Testis (tissue), 2 donors: ENCODE data around the gene MLPH.

ENCODE experiments used
- POLR2A ChIP-seq: fragments of 450-650 bp; IDR thresholded peaks from one replicate; pipeline ENCODE4 v1.6.1; 2017; ENCODE audit warnings: antibody characterized with exemption, mild to moderate bottlenecking, moderate library complexity
- TF ChIP-seq, protein P1 (sequence below), 3 experiments: fragments of 450-650 bp in 2 of 3; fragments of 200-600 bp in 1 of 3; sonication (generic) in 1 of 3; IDR thresholded peaks; one replicate each; pipeline ENCODE4 v1.5.1; 2016 to 2019; ENCODE audit warnings: antibody characterized with exemption in 3 of 3, mild to moderate bottlenecking in 2 of 3, moderate library complexity in 1 of 3

DNA sequence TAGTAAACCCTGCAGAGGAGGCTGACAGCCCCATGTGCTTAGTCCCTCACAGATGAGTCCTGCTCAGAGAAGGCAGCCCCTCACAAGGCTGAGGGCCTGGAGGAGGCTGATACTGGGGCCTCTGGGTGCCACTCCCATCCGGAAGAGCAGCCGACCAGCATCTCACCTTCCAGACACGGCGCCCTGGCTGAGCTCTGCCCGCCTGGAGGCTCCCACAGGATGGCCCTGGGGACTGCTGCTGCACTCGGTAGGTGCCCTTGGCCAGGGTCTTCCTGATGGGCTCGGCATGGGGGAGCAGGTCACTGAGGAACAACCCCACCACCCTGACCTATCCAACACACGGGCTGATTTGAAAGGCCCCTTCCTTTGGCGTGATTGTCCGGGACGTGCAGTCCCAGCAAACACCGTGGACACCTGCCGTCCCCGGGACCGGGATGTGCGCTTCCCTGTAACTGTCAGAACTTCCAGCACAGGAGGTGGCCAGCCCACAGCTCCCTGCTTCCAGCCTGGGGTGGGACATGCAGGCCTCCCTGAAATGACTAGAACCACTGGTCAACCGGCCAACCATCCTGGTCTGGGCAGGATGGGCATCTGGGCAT, 38.6 kb downstream of the MLPH start:
- TF ChIP-seq, protein P1, sequence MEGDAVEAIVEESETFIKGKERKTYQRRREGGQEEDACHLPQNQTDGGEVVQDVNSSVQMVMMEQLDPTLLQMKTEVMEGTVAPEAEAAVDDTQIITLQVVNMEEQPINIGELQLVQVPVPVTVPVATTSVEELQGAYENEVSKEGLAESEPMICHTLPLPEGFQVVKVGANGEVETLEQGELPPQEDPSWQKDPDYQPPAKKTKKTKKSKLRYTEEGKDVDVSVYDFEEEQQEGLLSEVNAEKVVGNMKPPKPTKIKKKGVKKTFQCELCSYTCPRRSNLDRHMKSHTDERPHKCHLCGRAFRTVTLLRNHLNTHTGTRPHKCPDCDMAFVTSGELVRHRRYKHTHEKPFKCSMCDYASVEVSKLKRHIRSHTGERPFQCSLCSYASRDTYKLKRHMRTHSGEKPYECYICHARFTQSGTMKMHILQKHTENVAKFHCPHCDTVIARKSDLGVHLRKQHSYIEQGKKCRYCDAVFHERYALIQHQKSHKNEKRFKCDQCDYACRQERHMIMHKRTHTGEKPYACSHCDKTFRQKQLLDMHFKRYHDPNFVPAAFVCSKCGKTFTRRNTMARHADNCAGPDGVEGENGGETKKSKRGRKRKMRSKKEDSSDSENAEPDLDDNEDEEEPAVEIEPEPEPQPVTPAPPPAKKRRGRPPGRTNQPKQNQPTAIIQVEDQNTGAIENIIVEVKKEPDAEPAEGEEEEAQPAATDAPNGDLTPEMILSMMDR (IDR thresholded peaks at IDR 0.05), result no peak
- no peak for TF ChIP-seq POLR2A
